HG02678 (cell line): Measurements from ENCODE around the gene F2RL3.

Experiments
- ATAC-seq: cut with Tn5 transposase; IDR thresholded peaks from one replicate; pipeline ENCODE4 v1.9.1; 2021; ENCODE audit warnings: mild to moderate bottlenecking, moderate library complexity; ENCODE audit not compliant: unreplicated experiment

F2RL3 gene

DNA sequence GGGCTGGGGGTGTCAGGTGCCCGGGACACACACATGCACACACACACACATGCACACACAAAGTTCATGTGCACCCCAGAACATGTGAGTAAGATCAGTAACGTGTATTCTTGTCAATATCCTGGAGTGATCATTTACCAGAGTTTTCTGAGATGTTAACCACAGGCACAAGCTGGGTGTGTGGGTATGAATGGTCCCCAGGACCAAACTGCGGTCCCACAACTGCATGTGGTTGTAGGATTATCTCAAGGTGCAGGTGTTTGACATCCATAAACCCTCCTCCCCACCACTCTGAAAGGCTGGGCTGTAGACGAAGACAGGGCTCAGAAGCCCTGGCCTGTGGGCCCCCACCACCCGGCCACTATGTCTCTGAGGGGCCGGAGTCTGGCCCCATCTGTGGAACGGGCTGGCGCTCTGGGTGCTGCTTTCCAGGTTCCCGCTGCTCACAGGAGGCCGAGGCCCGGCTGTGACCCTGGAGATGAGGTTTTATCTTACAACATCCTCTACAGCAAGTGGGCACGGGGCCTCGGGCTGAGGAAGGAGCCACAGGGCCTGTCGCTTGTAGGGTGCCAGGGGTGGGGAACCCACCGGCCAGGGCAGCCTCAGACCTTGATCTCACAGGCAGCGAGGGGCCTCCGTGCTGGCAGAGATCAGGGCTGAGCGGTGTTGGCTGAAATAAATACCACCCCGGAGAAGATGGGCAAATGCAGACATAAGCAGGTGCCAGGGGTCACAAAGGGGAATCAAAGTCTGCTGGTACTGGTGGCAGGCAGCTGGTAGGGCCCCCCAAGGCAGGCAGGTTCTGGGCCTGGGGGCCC lies 4.3 kb downstream of the F2RL3 start:
- ATAC-seq: no peak

DNA sequence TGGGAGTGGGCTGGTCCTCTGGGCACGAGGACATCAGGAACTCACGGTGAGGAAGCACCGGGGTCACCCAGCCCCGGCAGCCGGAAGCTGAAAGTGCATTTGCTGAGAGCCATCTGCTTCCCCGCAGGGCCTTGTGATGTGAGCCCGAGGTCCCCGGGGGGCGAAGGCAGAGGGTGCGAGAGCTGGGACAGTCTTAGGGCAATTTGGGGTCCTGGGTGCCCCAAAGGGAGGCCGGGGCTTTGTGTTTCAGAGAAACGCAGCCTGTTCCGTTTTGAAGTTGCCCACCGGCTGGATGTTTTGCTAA lies 4.8 kb downstream of the F2RL3 start:
- no peak for ATAC-seq

DNA sequence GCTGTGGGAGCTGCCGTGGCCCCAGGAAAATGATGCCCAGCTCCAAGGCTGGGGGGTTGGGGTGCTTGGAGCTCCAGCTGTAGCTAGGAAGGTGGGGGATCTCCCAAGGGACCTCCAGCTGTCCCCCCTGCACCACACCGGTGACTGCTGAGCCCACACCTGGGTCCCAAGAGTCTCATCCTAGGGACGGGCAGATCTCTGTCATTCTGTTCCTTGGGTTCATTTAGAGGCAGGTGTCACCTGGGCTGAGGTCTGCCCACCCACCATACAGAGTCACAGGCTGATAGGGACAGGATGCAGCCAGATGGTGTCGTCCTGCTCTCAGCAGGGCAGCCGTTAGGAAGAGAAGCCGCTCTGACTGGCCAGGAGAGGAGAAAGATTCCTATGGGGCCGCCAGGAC lies 5.3 kb downstream of the F2RL3 start:
- no peak for ATAC-seq

DNA sequence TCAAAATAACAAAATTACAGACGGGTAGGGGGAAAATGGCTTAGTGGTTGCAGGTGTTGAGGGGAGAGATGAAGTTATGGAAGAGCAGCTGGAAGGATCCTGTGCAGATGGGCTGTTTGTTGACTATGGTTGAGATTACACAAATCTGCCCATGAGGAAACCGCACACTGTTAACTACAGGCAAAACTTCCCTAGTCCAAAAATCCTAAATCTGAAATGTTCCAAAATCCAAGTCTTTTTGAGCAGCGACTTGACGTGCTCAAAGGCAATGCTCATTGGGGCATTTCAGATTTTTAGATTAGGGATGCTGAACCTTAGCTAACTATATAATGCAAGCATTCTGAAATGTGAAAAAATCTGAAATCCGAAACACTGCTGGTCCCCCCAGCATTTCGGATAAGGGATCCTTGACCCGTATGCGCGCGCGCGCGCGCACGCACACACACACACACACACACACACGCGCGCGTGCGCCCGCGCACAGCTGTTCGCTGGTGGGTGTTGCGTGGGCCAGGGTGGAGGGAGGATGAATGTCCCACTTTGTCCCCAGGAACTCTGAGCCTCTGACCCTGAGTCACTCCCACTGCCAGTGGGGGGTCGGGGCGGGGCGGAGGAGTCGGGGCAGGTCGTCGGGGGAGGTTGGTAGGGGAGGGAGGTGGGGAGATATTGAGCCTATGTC lies 6.8 kb downstream of the F2RL3 start:
- ATAC-seq: no peak

DNA sequence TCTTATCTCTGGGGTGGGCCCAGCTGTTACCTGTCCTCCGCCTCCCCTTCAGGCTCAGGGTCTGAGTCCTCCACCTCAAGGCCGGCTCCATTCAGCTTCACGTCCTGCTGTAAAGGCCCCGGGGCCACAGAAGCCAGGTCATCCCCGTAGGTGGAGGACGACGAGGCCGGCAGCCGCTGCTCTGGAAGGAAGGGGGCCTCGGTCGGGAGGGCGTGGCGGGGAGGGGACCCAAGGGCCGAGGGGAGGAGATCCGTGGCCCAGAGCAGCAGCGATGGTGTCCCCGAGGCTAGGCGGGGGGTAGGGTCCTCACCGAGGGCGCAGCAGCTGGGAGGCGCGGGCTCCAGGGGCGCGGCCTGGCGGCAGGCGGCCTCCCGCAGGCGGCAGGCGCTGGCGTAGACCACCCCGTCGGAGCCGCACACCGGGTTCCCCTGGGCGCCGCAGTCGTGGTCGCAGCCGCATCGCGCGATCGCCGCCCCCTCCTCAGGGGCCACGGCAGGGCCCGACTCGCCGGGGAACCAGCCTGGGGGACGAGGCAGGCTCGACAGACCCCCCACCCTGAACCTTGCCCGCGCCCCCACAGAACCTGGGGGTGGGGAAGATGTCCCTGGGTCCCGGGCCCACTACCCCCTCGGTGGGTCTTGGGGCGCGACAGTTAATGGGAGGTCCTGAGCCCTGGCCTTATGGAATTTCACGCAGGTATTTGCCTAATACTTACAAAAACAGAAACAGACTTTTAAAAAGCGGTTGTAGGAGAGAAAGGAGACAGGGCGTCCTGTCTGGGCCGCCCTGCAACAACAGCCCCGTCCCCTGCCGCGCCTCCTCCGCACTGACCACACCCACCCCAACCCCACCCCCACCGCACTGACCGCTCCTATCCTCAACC lies 7.6 kb downstream of the F2RL3 start:
- peak; percentile 34 for ATAC-seq

DNA sequence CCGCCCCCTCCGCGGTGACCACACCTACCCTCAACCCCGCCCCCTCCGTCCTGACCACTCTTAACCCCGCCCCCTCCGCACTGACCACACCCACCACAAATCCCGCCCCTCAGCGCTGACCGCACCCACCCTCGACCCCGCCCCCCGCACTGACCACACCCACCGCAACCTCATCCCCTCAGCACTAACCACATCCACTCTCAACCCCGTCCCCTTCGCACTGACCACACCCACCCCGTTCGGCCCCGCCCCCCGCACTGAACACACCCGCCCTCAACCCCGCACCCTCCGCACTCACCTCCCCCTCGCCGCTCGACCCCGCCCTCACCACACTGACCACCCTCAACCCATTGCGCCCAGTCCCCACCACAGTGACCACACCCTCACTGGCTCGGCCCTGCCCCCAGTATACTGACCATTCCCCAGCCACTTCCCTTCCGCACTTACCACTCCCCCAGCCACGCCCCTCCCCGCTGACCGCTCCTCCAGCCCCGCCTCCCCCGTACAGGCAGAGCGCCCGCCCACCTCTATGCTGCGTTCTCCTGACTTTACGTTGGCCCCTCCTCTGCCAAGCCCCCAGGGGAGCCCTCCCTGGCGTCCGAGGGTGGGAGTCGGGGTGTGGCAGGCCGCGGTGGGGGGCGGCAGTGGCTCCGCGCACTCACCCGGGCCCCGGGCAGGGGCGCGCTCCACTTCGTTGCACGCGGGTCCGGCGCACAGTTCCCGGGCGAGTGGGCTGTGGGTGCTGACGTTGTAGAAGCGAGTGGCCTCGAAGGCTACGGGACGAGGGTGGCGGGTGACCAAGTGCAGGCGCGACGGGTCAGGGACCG lies 8.4 kb downstream of the F2RL3 start:
- peak; percentile 54 for ATAC-seq

DNA sequence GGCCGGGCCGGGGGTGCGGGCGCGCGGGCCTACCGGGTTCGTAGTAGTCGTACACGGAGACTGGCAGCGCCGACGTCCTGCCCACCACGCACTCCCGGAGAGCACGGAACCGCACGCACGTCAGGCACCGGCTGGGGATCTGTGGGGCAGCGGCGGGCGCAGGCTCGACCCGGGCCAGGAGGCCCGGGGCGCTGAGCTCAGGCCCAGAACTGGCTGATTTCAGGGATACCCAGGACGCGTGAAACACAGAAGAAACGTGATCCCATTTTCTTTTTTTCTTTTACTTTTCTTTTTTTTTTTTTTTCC lies 9.0 kb downstream of the F2RL3 start:
- ATAC-seq: no peak

DNA sequence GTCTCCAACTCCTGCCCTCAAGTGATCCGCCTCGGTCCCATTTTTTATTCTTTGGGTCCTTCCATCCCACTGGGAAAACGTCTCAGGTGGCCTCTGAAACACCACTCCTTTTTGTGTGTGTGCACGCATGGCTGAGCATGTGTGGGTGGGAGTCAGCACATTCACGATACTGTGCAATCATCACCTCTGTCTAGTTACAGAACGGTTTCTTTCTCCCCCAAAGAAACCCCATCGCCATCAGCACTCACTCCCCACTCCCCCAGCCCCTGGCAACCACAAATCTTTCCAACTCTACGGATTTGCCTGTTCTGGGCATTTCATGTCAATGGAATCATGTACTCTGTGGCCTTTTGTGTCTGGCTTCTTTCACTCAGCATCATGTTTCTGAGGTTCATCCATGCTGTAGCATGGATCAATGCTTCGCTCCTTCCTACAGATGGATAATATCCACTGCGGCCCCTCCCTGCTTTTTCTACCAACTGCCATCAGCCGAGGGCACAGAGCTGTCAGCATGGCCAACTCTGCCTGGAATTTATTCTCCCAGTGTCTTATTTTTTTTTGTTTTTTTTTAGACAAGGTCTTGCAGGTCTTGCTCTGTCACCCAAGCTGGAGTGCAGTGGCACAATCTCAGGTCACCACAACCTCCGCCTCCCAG lies 9.7 kb downstream of the F2RL3 start:
- no peak for ATAC-seq

DNA sequence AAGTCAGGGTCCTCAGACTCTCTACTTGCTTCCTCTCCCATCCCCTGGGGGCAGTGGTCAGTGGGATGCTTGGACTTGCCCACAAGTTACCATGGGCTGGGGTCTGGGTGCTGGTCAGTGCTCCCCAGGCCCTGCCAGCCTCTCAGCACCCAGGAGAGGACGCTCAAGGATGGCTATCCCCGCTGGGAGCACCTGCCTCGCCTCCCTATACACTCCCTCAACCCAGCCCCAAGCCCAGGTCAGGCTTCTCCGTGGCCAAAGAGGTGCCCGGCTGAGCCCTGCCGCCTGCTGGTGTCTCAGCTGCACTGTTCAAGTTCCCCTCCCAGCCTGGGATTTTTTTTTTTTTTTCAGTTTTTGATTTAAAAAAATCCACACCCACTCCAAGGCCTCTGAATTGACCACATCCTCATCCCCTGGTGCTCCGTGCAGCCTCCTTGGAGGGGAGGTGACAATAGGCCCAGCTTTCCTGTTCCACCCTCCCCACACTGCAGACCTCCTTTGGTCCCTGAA lies 10.8 kb downstream of the F2RL3 start:
- ATAC-seq: no peak

DNA sequence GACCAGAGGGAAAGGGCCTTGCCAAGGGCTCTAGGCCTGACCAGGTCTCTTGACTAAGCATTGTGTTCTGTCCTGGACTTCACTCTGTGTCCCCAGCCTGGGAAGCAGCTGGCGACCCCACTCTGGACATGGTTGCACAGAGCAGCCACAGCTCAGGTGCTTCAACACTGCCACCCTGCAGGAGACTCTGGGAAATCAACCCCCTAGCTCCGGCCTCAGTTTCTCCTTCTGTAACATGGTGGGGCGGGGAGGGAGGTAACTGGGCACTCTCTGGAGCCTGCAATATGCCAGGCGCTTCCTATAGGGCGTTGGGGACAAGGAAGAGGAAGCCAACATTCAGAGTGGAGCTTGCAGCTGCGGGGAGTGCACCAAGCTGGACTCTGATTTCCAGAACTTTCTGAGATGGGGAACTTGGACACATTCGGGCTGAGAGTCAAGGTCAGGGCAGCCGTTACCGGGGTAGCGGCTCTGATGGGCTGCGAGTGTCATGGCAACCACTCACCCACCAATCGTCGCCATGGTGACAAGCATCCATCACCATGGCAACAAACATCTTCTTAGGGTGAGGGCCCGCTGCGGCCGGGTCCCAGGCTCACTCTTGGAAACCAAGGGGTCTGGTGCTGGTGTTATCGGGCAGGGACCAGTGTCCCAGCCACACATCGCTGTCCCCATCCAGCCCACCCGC lies 12.8 kb downstream of the F2RL3 start:
- ATAC-seq: no peak

DNA sequence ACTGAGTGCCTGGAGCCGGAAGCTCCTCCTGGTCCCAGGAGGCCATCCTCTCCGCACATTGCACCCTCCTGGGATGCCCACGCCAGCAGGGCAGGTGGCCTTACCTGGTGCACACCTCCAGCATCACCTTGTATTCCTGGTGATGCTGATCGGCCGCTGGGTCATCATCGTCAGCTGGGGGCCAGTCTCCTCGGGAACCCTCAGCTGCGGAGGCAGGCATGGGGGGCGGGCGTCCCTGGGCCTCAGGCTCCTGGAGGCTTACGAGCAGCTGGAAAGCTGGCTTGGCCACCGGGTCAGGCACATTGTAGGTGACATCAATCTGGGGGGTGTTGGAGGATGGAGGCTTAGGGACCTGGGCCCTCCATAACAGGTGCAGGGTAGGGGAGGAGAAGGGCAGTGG lies 13.7 kb downstream of the F2RL3 start:
- no peak for ATAC-seq

DNA sequence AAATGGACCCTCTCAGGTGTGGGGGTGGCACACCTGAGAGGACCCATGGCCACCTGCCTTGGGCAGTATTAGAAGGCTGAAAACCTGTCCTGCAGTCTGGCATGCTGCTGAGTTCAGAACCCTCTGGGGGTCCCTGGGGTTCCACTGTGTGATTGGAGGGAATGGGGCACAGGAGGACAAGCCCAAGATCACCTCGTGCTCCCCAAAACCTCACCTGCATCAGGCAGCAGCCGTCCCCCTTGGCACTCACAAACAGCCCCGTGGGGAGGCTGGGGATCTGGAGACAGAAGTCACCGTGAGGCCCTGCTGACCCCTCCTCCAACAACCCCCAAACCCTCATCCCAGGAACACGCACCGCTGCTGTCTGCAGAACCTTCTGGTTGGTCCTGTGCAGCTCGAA lies 14.5 kb downstream of the F2RL3 start:
- ATAC-seq: no peak

DNA sequence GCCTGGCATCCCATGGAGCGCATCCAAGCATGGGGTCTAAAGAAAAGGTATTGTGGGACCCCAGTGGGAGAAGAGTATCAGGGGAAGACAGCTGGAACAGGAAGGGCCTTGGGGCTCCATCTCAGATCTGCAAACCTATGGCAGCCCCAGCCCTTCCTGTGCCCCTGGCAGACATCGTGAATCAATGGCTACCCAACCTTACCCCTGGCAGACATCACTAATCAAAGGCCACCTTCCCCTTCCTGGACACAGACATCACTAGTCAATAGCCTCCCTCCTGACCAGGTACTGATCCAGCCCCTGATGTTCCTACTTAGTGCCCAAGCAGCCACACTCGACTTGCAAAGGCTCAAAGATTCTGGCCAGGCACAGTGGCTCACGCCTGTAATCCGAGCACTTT lies 15.8 kb downstream of the F2RL3 start:
- ATAC-seq: no peak

DNA sequence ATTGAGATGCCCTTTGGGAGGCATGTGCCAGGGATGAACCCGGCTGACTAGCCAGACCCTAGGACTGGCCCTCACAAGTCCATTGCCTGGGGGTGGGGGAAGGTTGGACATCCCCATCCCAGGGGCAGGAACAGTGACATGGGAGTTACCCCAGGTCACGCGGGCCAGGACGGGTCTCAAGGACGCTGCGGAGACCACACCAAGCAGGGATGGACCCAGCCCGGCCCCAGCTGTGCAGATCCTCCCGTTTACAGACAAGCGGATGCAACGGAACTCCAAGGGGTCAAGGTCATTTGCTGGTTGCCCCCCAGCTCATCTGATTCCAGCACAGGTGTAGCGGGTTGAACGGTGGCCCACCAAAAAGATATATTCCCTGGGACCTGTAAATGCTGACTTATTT lies 20.0 kb downstream of the F2RL3 start:
- no peak for ATAC-seq

DNA sequence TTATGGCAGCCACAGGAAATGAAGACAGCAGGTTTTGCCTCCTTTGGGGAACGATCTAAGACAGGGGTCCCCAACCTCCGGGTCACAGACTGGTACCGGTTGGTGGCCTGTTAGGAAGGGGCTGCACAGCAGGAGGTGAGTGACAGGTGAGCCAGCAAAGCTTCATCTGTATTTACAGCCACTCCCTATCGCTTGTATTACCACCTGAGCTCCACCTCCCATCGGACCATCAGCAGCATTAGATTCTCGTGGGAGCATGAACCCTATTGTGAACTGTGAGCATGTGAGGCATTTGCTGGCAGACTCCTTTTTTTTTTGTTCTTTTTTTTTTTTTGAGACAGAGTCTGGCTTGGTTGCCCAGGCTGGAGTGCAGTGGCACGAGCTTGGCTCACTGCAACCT lies 22.2 kb downstream of the F2RL3 start:
- ATAC-seq: no peak

DNA sequence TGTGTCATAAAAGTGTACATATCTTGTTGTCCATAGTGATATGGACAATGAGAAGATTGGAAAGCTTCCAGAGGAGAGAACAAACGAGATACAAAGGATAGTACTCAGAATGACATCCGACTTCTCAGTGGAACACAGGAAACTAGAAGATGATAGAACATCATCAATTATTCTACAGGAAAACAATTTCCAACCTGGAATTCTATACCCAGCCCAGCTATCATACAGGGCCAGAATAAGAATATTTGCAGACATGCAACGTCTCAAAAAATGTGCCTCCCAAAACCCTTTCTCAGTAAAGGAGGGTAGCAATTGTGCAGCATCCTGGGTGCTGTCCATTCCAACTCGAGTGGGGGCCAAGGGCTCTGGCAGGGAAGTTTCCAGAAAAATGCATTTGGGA lies 24.0 kb downstream of the F2RL3 start:
- no peak for ATAC-seq

DNA sequence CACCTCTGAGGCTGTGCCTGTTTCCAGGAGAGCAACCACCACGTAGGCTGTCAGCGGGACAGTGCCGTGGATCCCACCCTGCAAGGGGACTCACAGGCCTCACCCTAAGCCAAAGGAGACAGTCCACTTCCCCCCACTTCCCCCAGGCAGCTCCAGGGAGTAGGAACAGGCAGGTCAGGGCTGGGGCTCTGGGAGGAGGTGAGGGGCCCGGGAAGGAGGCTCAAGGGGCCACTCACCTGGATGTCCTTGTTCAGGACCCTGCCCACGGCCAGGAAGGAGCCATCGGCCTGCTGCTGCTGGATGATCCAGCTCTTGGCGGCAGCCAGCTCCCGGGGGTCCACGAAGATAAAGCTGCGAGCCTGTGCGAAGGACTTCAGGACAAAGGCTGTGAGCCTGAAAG lies 25.6 kb downstream of the F2RL3 start:
- ATAC-seq: no peak

DNA sequence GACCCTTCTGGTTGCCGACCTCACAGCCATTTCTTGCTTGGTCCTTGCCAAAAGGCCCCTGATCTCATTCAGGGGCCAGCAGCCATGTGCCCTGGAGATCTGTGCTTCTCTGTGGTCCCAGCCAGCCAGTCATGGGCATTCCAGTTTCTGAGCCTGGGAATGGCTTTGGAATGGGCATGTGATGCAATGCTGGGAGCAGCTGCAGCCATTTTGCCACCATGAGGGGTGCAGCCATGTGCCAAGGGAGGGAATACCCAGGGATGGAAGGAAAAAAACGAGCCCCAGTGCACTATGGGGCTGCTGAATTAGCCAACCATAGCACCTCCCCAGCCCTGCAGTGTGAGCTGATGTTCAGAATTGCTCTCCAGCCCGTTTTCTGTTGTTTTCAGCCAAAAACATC lies 26.3 kb downstream of the F2RL3 start:
- no peak for ATAC-seq

DNA sequence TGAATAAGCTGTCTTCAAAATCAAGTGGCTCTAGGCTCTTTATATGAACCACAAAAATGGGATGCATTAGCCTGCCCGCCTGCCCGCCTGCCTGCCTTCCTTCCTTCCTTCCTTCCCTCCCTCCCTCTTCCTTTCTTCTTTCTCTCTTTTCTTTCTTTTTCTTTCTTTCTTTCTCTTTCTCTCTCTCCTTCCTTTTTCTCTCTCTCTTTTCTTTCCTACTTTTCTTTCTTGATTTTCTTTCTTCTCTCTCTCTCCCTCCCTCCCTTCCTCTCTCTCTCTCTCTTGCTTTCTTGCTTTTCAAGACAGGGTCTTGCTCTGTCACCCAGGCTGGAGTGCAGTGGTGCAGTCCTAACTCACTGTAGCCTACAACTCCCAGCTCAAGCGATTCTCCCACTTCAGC lies 26.9 kb downstream of the F2RL3 start:
- ATAC-seq: no peak

DNA sequence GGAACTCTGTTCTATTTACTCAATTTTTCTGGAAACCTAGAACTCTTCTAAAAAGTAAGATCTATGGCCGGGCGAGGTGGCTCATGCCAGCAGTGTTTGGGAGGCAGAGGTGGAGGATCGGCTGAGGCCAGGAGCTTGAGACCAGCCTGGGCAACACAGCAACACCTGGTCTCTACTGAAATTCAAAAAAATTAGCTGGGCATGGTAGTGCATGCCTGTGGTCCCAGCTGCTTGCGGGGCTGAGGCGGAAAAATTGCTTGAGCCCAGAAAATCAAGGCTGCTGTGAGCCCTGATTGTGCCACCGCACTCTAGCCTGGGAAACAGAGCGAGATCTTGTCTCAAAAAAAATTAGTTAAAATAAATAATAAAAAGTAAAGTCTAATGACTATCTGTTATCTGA lies 28.6 kb downstream of the F2RL3 start:
- no peak for ATAC-seq
